ENCODE measurements around the gene GPSM1.

GPSM1 gene

GRCh38 chr9:136353088-136353487 lies 25.7 kb downstream of the GPSM1 start:
- H3K27ac ChIP-seq: no peak overlapping the region
- TF ChIP-seq ZFX (IDR thresholded peaks at IDR 0.05): no peak
- TF ChIP-seq, protein P1, sequence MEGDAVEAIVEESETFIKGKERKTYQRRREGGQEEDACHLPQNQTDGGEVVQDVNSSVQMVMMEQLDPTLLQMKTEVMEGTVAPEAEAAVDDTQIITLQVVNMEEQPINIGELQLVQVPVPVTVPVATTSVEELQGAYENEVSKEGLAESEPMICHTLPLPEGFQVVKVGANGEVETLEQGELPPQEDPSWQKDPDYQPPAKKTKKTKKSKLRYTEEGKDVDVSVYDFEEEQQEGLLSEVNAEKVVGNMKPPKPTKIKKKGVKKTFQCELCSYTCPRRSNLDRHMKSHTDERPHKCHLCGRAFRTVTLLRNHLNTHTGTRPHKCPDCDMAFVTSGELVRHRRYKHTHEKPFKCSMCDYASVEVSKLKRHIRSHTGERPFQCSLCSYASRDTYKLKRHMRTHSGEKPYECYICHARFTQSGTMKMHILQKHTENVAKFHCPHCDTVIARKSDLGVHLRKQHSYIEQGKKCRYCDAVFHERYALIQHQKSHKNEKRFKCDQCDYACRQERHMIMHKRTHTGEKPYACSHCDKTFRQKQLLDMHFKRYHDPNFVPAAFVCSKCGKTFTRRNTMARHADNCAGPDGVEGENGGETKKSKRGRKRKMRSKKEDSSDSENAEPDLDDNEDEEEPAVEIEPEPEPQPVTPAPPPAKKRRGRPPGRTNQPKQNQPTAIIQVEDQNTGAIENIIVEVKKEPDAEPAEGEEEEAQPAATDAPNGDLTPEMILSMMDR (conservative IDR thresholded peaks at IDR 0.05): no peak

GRCh38 chr9:136353757-136354488 lies 26.6 kb downstream of the GPSM1 start:
- TF ChIP-seq, protein P1 (conservative IDR thresholded peaks at IDR 0.05): no peak
- TF ChIP-seq ZFX (IDR thresholded peaks at IDR 0.05): no peak
- no peak overlapping the region for H3K27ac ChIP-seq

GRCh38 chr9:136354592-136355085 lies 27.3 kb downstream of the GPSM1 start:
- TF ChIP-seq, protein P1 (conservative IDR thresholded peaks at IDR 0.05): no peak
- TF ChIP-seq ZFX (IDR thresholded peaks at IDR 0.05): no peak
- no peak overlapping the region for H3K27ac ChIP-seq

DNA sequence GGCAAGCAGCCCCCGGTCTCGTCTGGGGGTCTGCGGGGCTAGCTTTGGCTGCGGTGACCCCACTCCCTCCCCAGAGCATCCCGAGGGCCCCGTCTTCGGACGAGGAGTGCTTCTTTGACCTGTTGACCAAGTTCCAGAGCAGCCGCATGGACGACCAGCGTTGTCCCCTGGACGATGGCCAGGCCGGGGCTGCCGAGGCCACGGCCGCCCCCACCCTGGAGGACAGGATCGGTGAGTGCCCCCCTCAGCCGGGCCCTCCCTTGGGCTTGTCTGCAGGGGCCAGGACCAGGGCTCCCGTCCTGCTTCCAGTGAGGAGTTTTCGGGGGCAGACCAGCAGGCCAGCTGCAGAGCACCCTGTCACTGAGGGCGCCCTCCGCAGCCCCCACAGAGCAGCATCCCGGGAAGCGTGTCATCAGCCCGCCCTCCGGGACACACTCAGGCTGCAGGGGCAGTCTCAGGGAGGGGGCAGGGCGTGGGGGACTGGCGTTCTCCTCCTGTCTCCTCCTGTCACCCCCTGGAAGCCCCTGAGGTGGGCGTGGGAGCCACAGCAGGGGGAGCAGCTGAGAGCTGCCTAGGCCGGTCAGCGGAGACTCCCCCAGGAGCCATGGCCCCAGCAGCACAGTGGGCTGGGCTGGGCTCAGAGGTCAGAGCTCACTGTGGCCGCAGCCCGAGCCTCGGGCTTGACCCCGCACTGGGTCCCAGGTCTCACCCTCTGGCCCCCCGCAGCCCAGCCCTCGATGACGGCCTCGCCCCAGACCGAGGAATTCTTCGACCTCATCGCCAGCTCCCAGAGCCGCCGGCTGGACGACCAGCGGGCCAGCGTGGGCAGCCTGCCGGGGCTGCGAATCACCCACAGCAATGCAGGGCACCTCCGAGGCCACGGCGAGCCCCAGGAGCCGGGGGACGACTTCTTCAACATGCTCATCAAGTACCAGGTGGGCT lies 28.5 kb downstream of the GPSM1 start:
- H3K27ac ChIP-seq: no peak overlapping the region
- TF ChIP-seq, protein P1 (conservative IDR thresholded peaks at IDR 0.05): no peak
- TF ChIP-seq ZFX (IDR thresholded peaks at IDR 0.05): no peak

- no peak overlapping the region for H3K27ac ChIP-seq
- no peak for TF ChIP-seq ZFX (IDR thresholded peaks at IDR 0.05)
- TF ChIP-seq, protein P1 (conservative IDR thresholded peaks at IDR 0.05): no peak
Measured at GRCh38 chr9:136357202-136357725, 29.9 kb downstream of the GPSM1 start.

- TF ChIP-seq, protein P1 (conservative IDR thresholded peaks at IDR 0.05): no peak
- H3K27ac ChIP-seq: no peak overlapping the region
Measured at GRCh38 chr9:136358016-136358415, 30.7 kb downstream of the GPSM1 start.

Measured in C4-2B (cell line).